ENCODE measurements around the gene KCNA10. TPM values are rescaled to one million over a fixed set of nuclear protein-coding genes. Genes with fewer than 3 reads are reported as not detected.

The KCNA10 gene
- total RNA-seq, 1 donor from 2014 or later, result not detected

DNA sequence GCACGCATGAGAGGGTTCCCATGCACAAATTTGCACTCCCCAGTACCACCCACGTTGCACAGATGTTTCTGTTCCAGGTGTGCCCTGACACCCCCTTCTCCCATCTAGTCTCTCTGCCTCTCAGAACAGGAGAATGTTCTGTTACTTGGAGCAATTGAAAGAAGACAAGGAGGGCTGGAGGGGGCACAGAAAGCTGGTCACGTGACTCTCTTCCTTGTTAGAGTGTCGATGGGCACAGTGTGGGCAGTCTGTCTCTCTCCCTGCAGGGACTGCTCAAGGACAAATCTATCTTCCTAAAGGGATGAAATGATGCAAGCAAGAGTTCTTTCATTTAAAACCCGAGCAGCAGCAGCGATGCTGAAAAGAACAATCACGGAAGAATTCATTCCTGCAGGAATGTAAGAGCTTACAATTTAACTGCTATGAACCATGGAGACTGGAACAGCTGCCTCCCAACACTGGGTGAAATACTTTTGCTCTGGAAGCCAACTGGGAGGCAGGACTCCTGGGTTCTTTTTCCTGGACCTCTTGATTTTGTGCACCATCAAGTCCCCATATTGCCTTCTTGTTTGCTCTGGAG is 7.3 kb upstream of the KCNA10 start:
- Mint-ChIP-seq H3K4me1 (peaks cover 5% of the 10 kb centered on the region), H3K9me3 (no peaks in the 10 kb centered on the region), H3K4me3 (no peak overlapping the region), H3K27ac (no peak overlapping the region), H3K27me3 (peaks cover 34% of the 10 kb centered on the region), H3K36me3 (ENCODE audit: low read depth) (no peaks in the 10 kb centered on the region)
- ChIA-PET CTCF (interaction anchor here (0.9 to 1.7 kb wide), 2 partner anchors 93 to 466 kb away, joined by 3 to 4 read pairs; no protein-coding TSS in a partner anchor), POLR2A (no interaction called here)
- intact Hi-C loops (cut with micrococcal nuclease), result no loop called here
- TF ChIP-seq, protein P1, sequence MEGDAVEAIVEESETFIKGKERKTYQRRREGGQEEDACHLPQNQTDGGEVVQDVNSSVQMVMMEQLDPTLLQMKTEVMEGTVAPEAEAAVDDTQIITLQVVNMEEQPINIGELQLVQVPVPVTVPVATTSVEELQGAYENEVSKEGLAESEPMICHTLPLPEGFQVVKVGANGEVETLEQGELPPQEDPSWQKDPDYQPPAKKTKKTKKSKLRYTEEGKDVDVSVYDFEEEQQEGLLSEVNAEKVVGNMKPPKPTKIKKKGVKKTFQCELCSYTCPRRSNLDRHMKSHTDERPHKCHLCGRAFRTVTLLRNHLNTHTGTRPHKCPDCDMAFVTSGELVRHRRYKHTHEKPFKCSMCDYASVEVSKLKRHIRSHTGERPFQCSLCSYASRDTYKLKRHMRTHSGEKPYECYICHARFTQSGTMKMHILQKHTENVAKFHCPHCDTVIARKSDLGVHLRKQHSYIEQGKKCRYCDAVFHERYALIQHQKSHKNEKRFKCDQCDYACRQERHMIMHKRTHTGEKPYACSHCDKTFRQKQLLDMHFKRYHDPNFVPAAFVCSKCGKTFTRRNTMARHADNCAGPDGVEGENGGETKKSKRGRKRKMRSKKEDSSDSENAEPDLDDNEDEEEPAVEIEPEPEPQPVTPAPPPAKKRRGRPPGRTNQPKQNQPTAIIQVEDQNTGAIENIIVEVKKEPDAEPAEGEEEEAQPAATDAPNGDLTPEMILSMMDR (IDR thresholded peaks at IDR 0.05), result no peak
- ATAC-seq (ENCODE audit: low read depth), result no peak
- no peak for DNase-seq

DNA sequence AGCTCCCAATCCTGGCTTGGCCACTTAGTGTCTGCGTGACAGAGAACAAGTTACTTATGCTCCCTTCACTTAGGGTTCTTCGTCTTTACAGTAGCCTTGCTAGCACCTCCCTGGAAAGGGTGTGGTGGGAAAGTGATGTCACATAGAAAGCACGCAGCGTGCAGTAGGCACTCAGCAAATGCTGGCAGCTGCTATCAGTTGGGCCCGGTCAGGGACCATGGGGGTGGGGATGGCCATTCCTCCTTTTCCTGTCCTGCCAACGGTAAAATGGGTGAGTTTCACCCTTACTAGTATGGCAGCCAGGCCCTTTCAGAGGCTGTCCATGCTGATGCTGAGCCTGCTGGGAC is 6.2 kb upstream of the KCNA10 start:
- Mint-ChIP-seq H3K9me3 (no peaks in the 10 kb centered on the region), H3K27me3 (peaks cover 36% of the 10 kb centered on the region), H3K4me3 (no peak overlapping the region), H3K4me1 (peaks cover 5% of the 10 kb centered on the region), H3K36me3 (ENCODE audit: low read depth) (no peaks in the 10 kb centered on the region), H3K27ac (no peak overlapping the region)
- POLR2A ChIA-PET, result interaction anchor here (0.6 kb wide), 1 partner anchor 94 kb away, joined by 3 read pairs; no protein-coding TSS in a partner anchor
- DNase-seq (no peak), ATAC-seq (ENCODE audit: low read depth) (no peak)
- CTCF ChIA-PET, result no interaction called here
- intact Hi-C loops (cut with micrococcal nuclease), result no loop called here
- TF ChIP-seq, protein P1 (IDR thresholded peaks at IDR 0.05), result no peak

DNA sequence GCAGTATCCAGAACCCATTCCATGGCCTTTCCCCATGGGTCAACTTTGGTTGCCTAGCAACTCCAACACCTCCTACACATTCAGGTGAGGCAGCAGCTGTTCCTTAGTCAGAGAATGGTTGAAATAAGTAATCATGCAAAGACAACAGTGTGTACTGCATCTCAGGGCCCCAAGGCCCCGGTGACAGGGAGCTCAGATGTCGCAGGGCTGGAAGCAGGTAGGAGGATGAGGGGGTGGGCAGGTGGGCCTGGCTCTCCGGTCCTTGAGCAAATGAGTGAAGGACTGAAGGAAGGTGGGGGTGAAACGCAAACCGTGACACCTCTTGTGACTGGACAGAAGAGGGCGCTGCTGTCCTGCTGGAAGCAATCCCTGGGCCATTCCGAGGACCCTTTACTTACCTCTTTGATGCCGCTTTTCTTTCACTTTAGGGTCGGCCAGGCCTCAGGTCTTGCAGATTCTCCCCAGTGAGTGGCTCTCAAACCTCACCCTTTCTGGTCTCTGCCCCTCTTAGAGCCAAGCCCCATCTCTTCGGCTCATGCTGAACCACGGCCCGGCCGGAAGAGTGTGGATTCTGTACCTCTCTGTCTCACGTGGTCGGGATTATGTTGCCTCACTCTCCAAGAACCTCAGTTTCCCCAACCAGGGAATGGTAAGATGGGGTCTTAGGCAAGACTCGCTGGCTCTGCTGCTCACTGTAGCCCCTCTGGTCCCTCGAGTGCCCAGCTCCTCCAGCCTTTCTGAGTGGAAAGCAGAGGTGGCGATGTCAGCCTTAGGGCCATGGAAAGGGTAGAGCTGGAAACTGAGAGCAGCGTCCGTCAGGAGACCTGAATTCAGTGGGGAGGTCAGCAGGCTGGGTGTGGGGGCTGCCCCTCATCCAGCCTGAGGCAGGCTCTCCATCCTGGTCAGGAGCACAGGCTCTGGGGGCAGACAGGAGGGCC is 5.6 kb upstream of the KCNA10 start:
- DNase-seq (no peak), ATAC-seq (ENCODE audit: low read depth) (no peak)
- Mint-ChIP-seq H3K9me3 (no peaks in the 10 kb centered on the region), H3K4me3 (no peak overlapping the region), H3K4me1 (peaks cover 5% of the 10 kb centered on the region), H3K27ac (no peak overlapping the region), H3K27me3 (peaks cover 34% of the 10 kb centered on the region), H3K36me3 (ENCODE audit: low read depth) (no peaks in the 10 kb centered on the region)
- intact Hi-C loops (cut with micrococcal nuclease), result loop anchor here (1.0 kb wide), 3 partner anchors 91 to 468 kb away; no protein-coding TSS in a partner anchor
- ChIA-PET CTCF (interaction anchor here (0.7 to 1.0 kb wide), 2 partner anchors 13 to 246 kb away, joined by 3 read pairs; no protein-coding TSS in a partner anchor), POLR2A (no interaction called here)
- TF ChIP-seq, protein P1 (IDR thresholded peaks at IDR 0.05), result no peak

DNA sequence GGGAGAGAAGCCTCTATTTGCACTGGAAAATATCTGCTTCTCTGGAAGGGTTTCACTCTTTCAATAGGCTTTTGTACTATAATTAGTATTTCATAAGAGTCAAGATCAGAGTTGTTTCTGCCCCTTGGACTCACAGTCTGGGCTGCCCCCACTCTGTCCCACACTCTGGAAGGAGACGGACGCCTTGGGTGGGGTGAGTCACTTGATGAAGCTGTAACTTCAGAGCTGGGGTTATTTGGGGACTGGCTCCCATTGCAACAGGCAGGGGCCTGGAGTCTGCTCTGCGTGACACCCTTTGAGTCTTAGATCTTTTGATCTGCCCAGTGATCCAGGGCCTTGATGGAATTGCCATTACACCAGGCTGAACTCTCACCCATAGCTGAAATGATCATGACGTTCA is 4.0 kb upstream of the KCNA10 start:
- Mint-ChIP-seq H3K36me3 (ENCODE audit: low read depth) (no peaks in the 10 kb centered on the region), H3K4me1 (peaks cover 5% of the 10 kb centered on the region), H3K27ac (no peak overlapping the region), H3K27me3 (peaks cover 29% of the 10 kb centered on the region), H3K4me3 (no peak overlapping the region), H3K9me3 (no peaks in the 10 kb centered on the region)
- DNase-seq, result no peak
- ATAC-seq (ENCODE audit: low read depth), result no peak
- POLR2A ChIA-PET, result interaction anchor here (0.7 kb wide), 1 partner anchor 1309 kb away, joined by 3 read pairs; the partner anchor contains the start of gene SARS1
- CTCF ChIA-PET, result no interaction called here
- intact Hi-C loops (cut with micrococcal nuclease), result no loop called here
- TF ChIP-seq, protein P1 (IDR thresholded peaks at IDR 0.05), result no peak

DNA sequence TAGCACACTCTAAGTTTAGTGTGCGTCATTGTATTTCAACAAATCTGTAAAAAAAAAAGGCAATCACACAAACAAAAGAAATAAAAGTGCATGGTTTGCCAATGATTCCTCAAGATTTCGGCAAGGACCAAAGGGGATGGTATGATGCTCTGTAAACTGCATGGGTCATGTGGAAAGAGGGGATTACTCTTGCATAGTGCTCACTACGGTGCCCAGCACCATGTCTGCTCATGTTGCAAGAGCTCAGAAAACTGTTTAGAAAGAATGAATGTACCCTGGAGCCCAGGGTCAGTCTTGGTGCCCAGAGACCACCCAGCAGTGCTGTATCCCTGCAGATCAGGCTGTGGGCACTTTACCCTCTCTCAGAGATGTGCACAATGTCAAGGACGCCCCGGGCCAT is 3.6 kb upstream of the KCNA10 start:
- Mint-ChIP-seq H3K4me3 (no peak overlapping the region), H3K27me3 (peaks cover 29% of the 10 kb centered on the region), H3K9me3 (no peaks in the 10 kb centered on the region), H3K36me3 (ENCODE audit: low read depth) (no peaks in the 10 kb centered on the region), H3K4me1 (peaks cover 5% of the 10 kb centered on the region), H3K27ac (no peak overlapping the region)
- ATAC-seq (ENCODE audit: low read depth) (no peak), DNase-seq (no peak)
- TF ChIP-seq, protein P1 (IDR thresholded peaks at IDR 0.05), result no peak
- intact Hi-C loops (cut with micrococcal nuclease), result no loop called here
- POLR2A ChIA-PET, result interaction anchor here (0.7 kb wide), 1 partner anchor 1309 kb away, joined by 3 read pairs; the partner anchor contains the start of gene SARS1
- CTCF ChIA-PET, result no interaction called here

All from activated B cell treated with CpG ODN at 0.5 μM for 24 hours (primary cell).